HepG2 (cell line): ENCODE measurements around the gene VEPH1. TPM values are rescaled to one million over a fixed set of nuclear protein-coding genes. Genes with fewer than 3 reads are reported as not detected.

Experiments
- ATAC-seq: fragments of 200-7000 bp; cut with Tn5 transposase; 3 replicates; pipeline ENCODE4 v1.9.1; 2020; ENCODE audit warnings: mild to moderate bottlenecking, moderate library complexity
- BruUV-seq: library from RNA; stranded (reverse); fragments of 400-500 nt; replicated peaks from 2 replicates; lab custom pipeline; 2021; lab: Mats Ljungman, UMichigan
- CTCF ChIA-PET: fragments of 300-600 bp; formaldehyde crosslinking; extraction: SDS; loops from one replicate; lab custom pipeline; 2021; ENCODE audit warnings: low total read pairs, inconsistent platforms, low intra/inter-chr PET ratio; lab: Yijun Ruan, JAX
- POLR2A ChIA-PET: fragments of 350-600 bp; sonication (Branson Sonifier 250); formaldehyde crosslinking; loops from one replicate; lab custom pipeline; 2020; ENCODE audit warnings: antibody characterized with exemption, inconsistent platforms; lab: Yijun Ruan, JAX
- DNase-seq: peaks from one replicate; pipeline ENCODE4 v3.0.0-alpha.2; 2015; ENCODE audit warnings: low spot score
- FAIRE-seq: peaks from 3 replicates; lab custom pipeline; 2011; peaks lifted over from hg19 to GRCh38; lab: Jason Lieb, UNC
- H2AFZ ChIP-seq: one replicate; pipeline ENCODE4 v1.6.1; 2011; ENCODE audit warnings: low read length, inconsistent platforms
- H3K27ac ChIP-seq: fragments of 300-600 bp; 3 replicates; pipeline ENCODE4 v1.8.0; 2011; ENCODE audit warnings: mixed run types, mild to moderate bottlenecking, mixed read lengths, low read length, inconsistent platforms; ENCODE audit not compliant: insufficient read depth; ENCODE audit errors: extremely low read length
- H3K27me3 ChIP-seq, 2 experiments: fragments of 200-600 bp in 1 of 2; 2 replicates in 1 of 2; 3 replicates in 1 of 2; pipeline versions ENCODE4 v1.6.0 to v1.8.0; 2011; ENCODE audit warnings: low read length in 2 of 2, mild to moderate bottlenecking in 2 of 2, moderate library complexity in 2 of 2, inconsistent platforms in 1 of 2; ENCODE audit not compliant: insufficient read depth in 2 of 2, control insufficient read depth in 1 of 2
- H3K36me3 ChIP-seq, 2 experiments: fragments of 200-600 bp in 1 of 2; replicated peaks in 1 of 2; 2 replicates in 1 of 2; 3 replicates in 1 of 2; pipeline versions ENCODE4 v1.5.1 to v1.8.0; 2011; ENCODE audit warnings: low read length in 2 of 2, inconsistent platforms in 1 of 2; ENCODE audit not compliant: insufficient read depth in 2 of 2, control insufficient read depth in 1 of 2
- H3K4me1 ChIP-seq: 2 replicates; pipeline ENCODE4 v1.5.1; 2012; ENCODE audit warnings: low read length, inconsistent platforms; ENCODE audit not compliant: insufficient read depth
- H3K4me2 ChIP-seq: 2 replicates; pipeline ENCODE4 v1.6.0; 2011; ENCODE audit warnings: low read depth, low read length, inconsistent platforms
- H3K4me3 ChIP-seq, 3 experiments: fragments of 200-600 bp in 1 of 3; sonication (generic), shearing (Covaris generic) in 1 of 3; replicated peaks in 1 of 3; 2 replicates each; pipeline ENCODE4 v1.5.1; 2011 to 2016; ENCODE audit warnings: low read length in 3 of 3, inconsistent platforms in 2 of 3, low read depth in 2 of 3, mild to moderate bottlenecking in 2 of 3, control low read depth in 1 of 3, mixed read lengths in 1 of 3; ENCODE audit not compliant: insufficient read depth in 1 of 3
- H3K79me2 ChIP-seq: one replicate; pipeline ENCODE4 v1.6.1; 2011; ENCODE audit warnings: low read length, inconsistent platforms; ENCODE audit not compliant: insufficient read depth
- H3K9ac ChIP-seq: 2 replicates; pipeline ENCODE4 v1.6.0; 2011; ENCODE audit warnings: mild to moderate bottlenecking, low read depth, low read length, inconsistent platforms; ENCODE audit not compliant: insufficient read depth
- H3K9me3 ChIP-seq: 2 replicates; pipeline ENCODE4 v1.5.1; 2012; ENCODE audit warnings: mild to moderate bottlenecking, low read length
- H4K20me1 ChIP-seq: 2 replicates; pipeline ENCODE4 v1.6.0; 2011; ENCODE audit warnings: inconsistent platforms, mild to moderate bottlenecking, low read length, moderate library complexity; ENCODE audit not compliant: insufficient read depth
- DDIT3 ChIP-seq: sonication (generic); formaldehyde crosslinking; IDR thresholded peaks from 2 replicates; pipeline ENCODE4 v1.4.0; 2020; ENCODE audit warnings: mild to moderate bottlenecking, missing genetic modification reagents
- FOXM1 ChIP-seq: sonication (generic); formaldehyde crosslinking; IDR thresholded peaks from 2 replicates; pipeline ENCODE4 v1.5.0; 2020; ENCODE audit warnings: missing genetic modification reagents
- FOXO1 ChIP-seq: sonication (generic); formaldehyde crosslinking; IDR thresholded peaks from 2 replicates; pipeline ENCODE4 v1.4.0; 2020; ENCODE audit warnings: missing genetic modification reagents
- MED1 ChIP-seq: sonication (generic); formaldehyde crosslinking; IDR thresholded peaks from 2 replicates; pipeline ENCODE4 v1.4.0; 2020; ENCODE audit warnings: missing genetic modification reagents
- NAIF1 ChIP-seq: sonication (generic); formaldehyde crosslinking; IDR thresholded peaks from 2 replicates; pipeline ENCODE4 v1.5.0; 2020; ENCODE audit warnings: mild to moderate bottlenecking, missing genetic modification reagents, borderline replicate concordance
- TBX2 ChIP-seq: sonication (generic); formaldehyde crosslinking; IDR thresholded peaks from 2 replicates; pipeline ENCODE4 v1.5.0; 2020; ENCODE audit warnings: missing genetic modification reagents, mild to moderate bottlenecking, borderline replicate concordance
- XRCC5 ChIP-seq: fragments of 200-400 bp; formaldehyde crosslinking; optimal IDR thresholded peaks from 2 replicates; pipeline ENCODE3; 2017; ENCODE audit warnings: mild to moderate bottlenecking, low read length
- ZEB1 ChIP-seq: IDR thresholded peaks from 2 replicates; pipeline ENCODE4 v1.6.1; 2012; ENCODE audit warnings: mild to moderate bottlenecking, low read depth, inconsistent platforms; ENCODE audit not compliant: insufficient replicate concordance
- ZNF143 ChIP-seq: sonication (generic); formaldehyde crosslinking; IDR thresholded peaks from 2 replicates; pipeline ENCODE4 v1.4.0; 2020; ENCODE audit warnings: missing genetic modification reagents
- ZNF318 ChIP-seq: sonication (generic); formaldehyde crosslinking; IDR thresholded peaks from 2 replicates; pipeline ENCODE4 v1.4.0; 2020; ENCODE audit warnings: mild to moderate bottlenecking, missing genetic modification reagents
- ZNF432 ChIP-seq: sonication (generic); formaldehyde crosslinking; IDR thresholded peaks from 2 replicates; pipeline ENCODE4 v1.5.0; 2020; ENCODE audit warnings: missing genetic modification reagents, mild to moderate bottlenecking, borderline replicate concordance
- ZNF556 ChIP-seq: sonication (generic); formaldehyde crosslinking; IDR thresholded peaks from 2 replicates; pipeline ENCODE4 v1.4.0; 2020; ENCODE audit warnings: mild to moderate bottlenecking, missing genetic modification reagents, borderline replicate concordance
- ZNF879 ChIP-seq: sonication (generic); formaldehyde crosslinking; IDR thresholded peaks from 2 replicates; pipeline ENCODE4 v1.8.1; 2023; ENCODE audit warnings: missing genetic modification reagents
- ZSCAN25 ChIP-seq: sonication (generic); formaldehyde crosslinking; IDR thresholded peaks from 2 replicates; pipeline ENCODE4 v1.8.0; 2022; ENCODE audit warnings: mild to moderate bottlenecking, missing genetic modification reagents
- WGBS: methylation state at CpG from one replicate; pipeline ENCODE4 v1.1.6; 2017; ENCODE audit warnings: low lambda C conversion rate; 5-methylcytosine and 5-hydroxymethylcytosine counted together
- in situ Hi-C: cut with HindIII; loops from 2 replicates; pipeline ENCODE4 v1.10.0; 2017; ENCODE audit warnings: low pct_unique_long_range_greater_than_20kb; ENCODE audit not compliant: extremely low pct_ligation_motif_present
- intact Hi-C: fragments of 100-400 bp; cut with micrococcal nuclease; formaldehyde crosslinking; loops from one replicate; pipeline ENCODE4 v1.10.0; 2022; ENCODE audit not compliant: unreplicated experiment
- polyA plus RNA-seq, 8 experiments: library from polyadenylated mRNA; depleted of rRNA in 3 of 8; stranded (reverse) in 7 of 8; unstranded in 1 of 8; fragments of >200 nt; fragmentation: Illumina TruSeq in 4 of 8; extraction: Trizol in 4 of 8; gene quantifications; 2 replicates each; pipeline versions ENCODE4 v1.2.1 to v1.2.3, GENCODE V29; 2011 to 2016; ENCODE audit warnings: low read depth in 4 of 8, missing spikeins in 1 of 8, mixed read lengths in 1 of 8; ENCODE audit not compliant: insufficient read depth in 1 of 8
- total RNA-seq, 5 experiments: library from RNA; depleted of rRNA; stranded (reverse); fragments of >200 nt; fragmentation: Illumina TruSeq; extraction: Trizol; gene quantifications; 2 replicates each; pipeline ENCODE4 v1.2.3, GENCODE V29; 2016; ENCODE audit warnings: low read depth in 1 of 5
- TF ChIP-seq, protein P1 (sequence below): sonication (generic); formaldehyde crosslinking; IDR thresholded peaks from 2 replicates; pipeline ENCODE4 v1.5.0; 2020; ENCODE audit warnings: missing genetic modification reagents

Gene VEPH1
- total and polyA plus RNA-seq, 2 of the 13 experiments (the other 11 are each of a cell fraction or from before 2014, with no cell fraction given) = not detected

- TF ChIP-seq NAIF1 (CRISPR knock-in tag) = no peak
- TF ChIP-seq FOXO1 (CRISPR knock-in tag) = no peak
- no peak for TF ChIP-seq DDIT3 (CRISPR knock-in tag)
Observed at GRCh38 chr3:157529751-157530150, 26.5 kb upstream of the VEPH1 start (continued).

DNA sequence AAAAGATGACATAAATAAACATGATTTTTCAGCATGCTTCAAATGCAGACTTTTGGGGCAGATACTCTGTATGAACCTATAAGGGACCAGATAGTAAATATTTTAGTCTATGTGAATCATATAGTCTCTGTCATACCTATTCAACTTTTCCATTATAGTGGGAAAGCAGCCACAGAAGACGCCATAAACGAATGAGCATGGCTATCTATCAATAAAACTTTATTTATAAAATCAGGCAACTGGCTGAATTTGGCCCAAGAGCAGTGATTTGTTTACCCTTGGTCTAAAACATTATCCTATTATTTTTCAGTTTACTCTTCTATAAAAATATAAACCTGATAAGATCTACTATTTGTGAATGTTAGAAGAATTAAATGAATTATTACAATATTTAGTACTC, 25.9 kb upstream of the VEPH1 start:
- Histone ChIP-seq H3K36me3 (no peaks in the 10 kb centered on the region), H3K4me1 (no peaks in the 10 kb centered on the region), H2AFZ (no peak overlapping the region), H3K27me3 (0 out of 5 replicates have a peak, but pooled peaks cover 0 to 1% of the 10 kb centered on the region in 2 experiments), H3K9me3 (no peaks in the 10 kb centered on the region), H3K4me3 (no peak overlapping the region), H3K9ac (no peak overlapping the region), H4K20me1 (no peaks in the 10 kb centered on the region), H3K79me2 (no peaks in the 10 kb centered on the region), H3K4me2 (no peak overlapping the region), H3K27ac (no peak overlapping the region)
- CTCF ChIA-PET = no interaction called here
- ATAC-seq (no peak), DNase-seq (no peak), FAIRE-seq (no peak)
- WGBS = 0% methylated on average over 2 of the region's 2 CpGs
- no TSS peak for BruUV-seq
- in situ Hi-C loops = no loop called here
- POLR2A ChIA-PET = no interaction called here
- intact Hi-C loops = no loop called here
- TF ChIP-seq, protein P1, sequence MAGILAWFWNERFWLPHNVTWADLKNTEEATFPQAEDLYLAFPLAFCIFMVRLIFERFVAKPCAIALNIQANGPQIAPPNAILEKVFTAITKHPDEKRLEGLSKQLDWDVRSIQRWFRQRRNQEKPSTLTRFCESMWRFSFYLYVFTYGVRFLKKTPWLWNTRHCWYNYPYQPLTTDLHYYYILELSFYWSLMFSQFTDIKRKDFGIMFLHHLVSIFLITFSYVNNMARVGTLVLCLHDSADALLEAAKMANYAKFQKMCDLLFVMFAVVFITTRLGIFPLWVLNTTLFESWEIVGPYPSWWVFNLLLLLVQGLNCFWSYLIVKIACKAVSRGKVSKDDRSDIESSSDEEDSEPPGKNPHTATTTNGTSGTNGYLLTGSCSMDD (CRISPR knock-in tag) = no peak
- no peak for TF ChIP-seq ZNF556 (CRISPR knock-in tag)
- TF ChIP-seq ZNF879 (CRISPR knock-in tag) = no peak
- no peak for TF ChIP-seq ZNF318
- TF ChIP-seq FOXM1 (CRISPR knock-in tag) = no peak
- no peak for TF ChIP-seq ZNF432 (CRISPR knock-in tag)
- TF ChIP-seq XRCC5 = no peak
- TF ChIP-seq MED1 (CRISPR knock-in tag) = no peak
- no peak for TF ChIP-seq ZNF143 (CRISPR knock-in tag)
- no peak for TF ChIP-seq ZSCAN25
- no peak for TF ChIP-seq ZEB1
- TF ChIP-seq TBX2 = no peak
